GM18868 (cell line): ENCODE data around the gene WNT3.

ENCODE experiments used
- ATAC-seq: cut with Tn5 transposase; IDR thresholded peaks from one replicate; pipeline ENCODE4 v1.9.1; 2021; ENCODE audit warnings: mild to moderate bottlenecking, moderate library complexity; ENCODE audit not compliant: unreplicated experiment

WNT3 gene

GRCh38 chr17:46789610-46790009 lies 28.9 kb downstream of the WNT3 start:
- no peak for ATAC-seq

- no peak for ATAC-seq
Observed at GRCh38 chr17:46788796-46789195, 29.7 kb downstream of the WNT3 start.

- no peak for ATAC-seq
Observed at GRCh38 chr17:46788300-46788699, 30.2 kb downstream of the WNT3 start.

- ATAC-seq = no peak
Observed at GRCh38 chr17:46787478-46787877, 31.0 kb downstream of the WNT3 start.

GRCh38 chr17:46785696-46786095 lies 32.8 kb downstream of the WNT3 start:
- no peak for ATAC-seq

GRCh38 chr17:46783031-46783593 lies 35.4 kb downstream of the WNT3 start:
- no peak for ATAC-seq

- ATAC-seq = no peak
Observed at GRCh38 chr17:46782250-46782953, 36.1 kb downstream of the WNT3 start.

GRCh38 chr17:46780003-46780373 lies 38.5 kb downstream of the WNT3 start:
- ATAC-seq = no peak

- no peak for ATAC-seq
Observed at GRCh38 chr17:46777943-46778915, 40.3 kb downstream of the WNT3 start.

- no peak for ATAC-seq
Observed at GRCh38 chr17:46776298-46777005, 42.0 kb downstream of the WNT3 start.

GRCh38 chr17:46774108-46774737 lies 44.3 kb downstream of the WNT3 start:
- ATAC-seq = no peak

GRCh38 chr17:46773676-46774075 lies 44.8 kb downstream of the WNT3 start:
- ATAC-seq = no peak

- no peak for ATAC-seq
Observed at GRCh38 chr17:46773221-46773605, 45.3 kb downstream of the WNT3 start.

GRCh38 chr17:46772475-46773220 lies 45.8 kb downstream of the WNT3 start:
- no peak for ATAC-seq

- no peak for ATAC-seq
Observed at GRCh38 chr17:46771561-46772474, 46.7 kb downstream of the WNT3 start.

- no peak for ATAC-seq
Observed at GRCh38 chr17:46770818-46771560, 47.5 kb downstream of the WNT3 start.

GRCh38 chr17:46770439-46770817 lies 48.1 kb downstream of the WNT3 start:
- ATAC-seq = no peak
